Endothelial cell of umbilical vein (primary cell): ENCODE results near the gene RNF113B.

ENCODE experiments used
- CTCF ChIP-seq, 2 donors: IDR thresholded peaks; 1 replicate in 1 of 2; 2 replicates in 1 of 2; pipeline ENCODE4 v1.5.1; 2011; ENCODE audit warnings: low read length in 2 of 2, mild to moderate bottlenecking in 2 of 2, moderate library complexity in 2 of 2, control low read depth in 1 of 2, inconsistent platforms in 1 of 2, low read depth in 1 of 2; ENCODE audit not compliant: insufficient read depth in 1 of 2; ENCODE audit errors: extremely low read depth in 1 of 2
- JUN ChIP-seq: IDR thresholded peaks from 2 replicates; pipeline ENCODE4 v1.6.1; 2011; ENCODE audit warnings: borderline replicate concordance, low read depth; ENCODE audit not compliant: insufficient read length, insufficient read depth
- POLR2A ChIP-seq: IDR thresholded peaks from 2 replicates; pipeline ENCODE4 v1.6.1; 2012; ENCODE audit warnings: low read depth, mild to moderate bottlenecking, control low read depth, low read length
- POLR2AphosphoS5 ChIP-seq: IDR thresholded peaks from 2 replicates; pipeline ENCODE4 v1.6.1; 2012; ENCODE audit warnings: low read depth, mild to moderate bottlenecking, control low read depth, low read length, moderate library complexity; ENCODE audit not compliant: insufficient read depth

GRCh38 chr13:98143601-98144026 is 33.5 kb downstream of the RNF113B start:
- TF ChIP-seq POLR2A = no peak
- TF ChIP-seq CTCF (IDR thresholded peaks at IDR 0.05; ENCODE audit: extremely low read depth in 1 of 2, insufficient read depth in 1 of 2, low read depth in 1 of 2, low read length in 2 of 2) = no peak
- TF ChIP-seq POLR2AphosphoS5 = peak; percentile 30
- no peak for TF ChIP-seq JUN
